Loucy (cell line): Measurements from ENCODE around the gene SERPINB3.
"Not testable (repeated sequence)": the region's sequence is repeated elsewhere in the genome, so short reads cannot be mapped to it uniquely, and the experiment has no call there.

ENCODE experiments used
- EZH2phosphoT487 ChIP-seq: fragments of 200-600 bp; IDR thresholded peaks from 2 replicates; pipeline ENCODE4 v1.6.1; 2018; ENCODE audit warnings: antibody characterized with exemption, mild to moderate bottlenecking, moderate library complexity, borderline replicate concordance
- TF ChIP-seq, protein P1 (sequence below): fragments of 200-600 bp; sonication (generic); conservative IDR thresholded peaks from 2 replicates; pipeline ENCODE4 v1.5.1; 2014; ENCODE audit warnings: mild to moderate bottlenecking, antibody characterized with exemption, low read length

DNA sequence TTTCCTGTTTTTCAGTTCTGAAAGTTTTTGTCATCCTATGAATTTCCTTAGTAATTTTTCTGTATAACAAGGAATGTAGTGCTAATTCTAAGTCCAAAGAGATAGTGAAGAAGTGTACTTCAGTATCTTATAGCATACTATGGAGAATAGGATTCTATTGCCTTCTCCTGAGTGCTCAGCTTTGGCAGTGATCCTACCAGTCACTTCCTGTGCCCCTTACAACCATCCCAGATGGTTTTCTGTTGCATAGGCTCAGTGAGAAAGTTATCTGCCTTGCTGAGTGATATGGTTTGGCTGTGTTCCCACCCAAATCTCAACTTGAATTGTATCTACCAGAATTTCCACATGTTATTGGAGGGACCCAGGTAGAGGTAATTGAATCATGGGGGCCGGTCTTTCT lies 17.0 kb downstream of the SERPINB3 start:
- TF ChIP-seq, protein P1, sequence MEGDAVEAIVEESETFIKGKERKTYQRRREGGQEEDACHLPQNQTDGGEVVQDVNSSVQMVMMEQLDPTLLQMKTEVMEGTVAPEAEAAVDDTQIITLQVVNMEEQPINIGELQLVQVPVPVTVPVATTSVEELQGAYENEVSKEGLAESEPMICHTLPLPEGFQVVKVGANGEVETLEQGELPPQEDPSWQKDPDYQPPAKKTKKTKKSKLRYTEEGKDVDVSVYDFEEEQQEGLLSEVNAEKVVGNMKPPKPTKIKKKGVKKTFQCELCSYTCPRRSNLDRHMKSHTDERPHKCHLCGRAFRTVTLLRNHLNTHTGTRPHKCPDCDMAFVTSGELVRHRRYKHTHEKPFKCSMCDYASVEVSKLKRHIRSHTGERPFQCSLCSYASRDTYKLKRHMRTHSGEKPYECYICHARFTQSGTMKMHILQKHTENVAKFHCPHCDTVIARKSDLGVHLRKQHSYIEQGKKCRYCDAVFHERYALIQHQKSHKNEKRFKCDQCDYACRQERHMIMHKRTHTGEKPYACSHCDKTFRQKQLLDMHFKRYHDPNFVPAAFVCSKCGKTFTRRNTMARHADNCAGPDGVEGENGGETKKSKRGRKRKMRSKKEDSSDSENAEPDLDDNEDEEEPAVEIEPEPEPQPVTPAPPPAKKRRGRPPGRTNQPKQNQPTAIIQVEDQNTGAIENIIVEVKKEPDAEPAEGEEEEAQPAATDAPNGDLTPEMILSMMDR = not testable (repeated sequence)
- TF ChIP-seq EZH2phosphoT487 = not testable (repeated sequence)
